Caco-2 (cell line): ENCODE results near the gene SMCO2. TPM values are rescaled to one million over a fixed set of nuclear protein-coding genes. Genes with fewer than 3 reads are reported as not detected.

Source experiments
- BruUV-seq: library from RNA; stranded (reverse); fragments of 400-500 nt; replicated peaks from 2 replicates; lab custom pipeline; 2021; lab: Mats Ljungman, UMichigan
- CTCF ChIA-PET: fragments of 300-600 bp; sonication (Branson Sonifier 250); formaldehyde crosslinking; loops from one replicate; lab custom pipeline; 2022; ENCODE audit warnings: antibody characterized with exemption; lab: Charles Lee
- POLR2A ChIA-PET: fragments of 300-600 bp; sonication (Branson Sonifier 250); formaldehyde crosslinking; loops from one replicate; lab custom pipeline; 2022; ENCODE audit warnings: antibody characterized with exemption; lab: Charles Lee
- DNase-seq, 2 experiments: peaks; one replicate each; pipeline versions ENCODE4 v3.0.0 to v3.0.0-alpha.2; 2020 to 2022
- H3K27me3 ChIP-seq: replicated peaks from 2 replicates; pipeline ENCODE4 v1.6.0; 2011; ENCODE audit warnings: low read length; ENCODE audit not compliant: control insufficient read depth, insufficient read depth
- H3K36me3 ChIP-seq: 2 replicates; pipeline ENCODE4 v1.5.1; 2011; ENCODE audit warnings: low read length; ENCODE audit not compliant: control insufficient read depth, insufficient read depth
- H3K4me1 ChIP-seq: fragments of 250-450 bp; sonication (Bioruptor Pico); 2 replicates; pipeline ENCODE4 v1.5.1; 2020; ENCODE audit warnings: mild to moderate bottlenecking
- H3K4me3 ChIP-seq: 2 replicates; pipeline ENCODE4 v1.5.1; 2011; ENCODE audit warnings: low read depth, mild to moderate bottlenecking, control low read depth, low read length
- H3K9me3 ChIP-seq: fragments of 250-450 bp; sonication (Bioruptor Pico); 2 replicates; pipeline ENCODE4 v1.5.1; 2020; ENCODE audit warnings: mild to moderate bottlenecking, moderate library complexity
- H3K27ac Mint-ChIP-seq: one replicate; pipeline ENCODE4 v1.8.0; 2022; ENCODE audit warnings: mixed read lengths; ENCODE audit not compliant: unreplicated experiment
- H3K27me3 Mint-ChIP-seq: one replicate; pipeline ENCODE4 v1.8.0; 2022; ENCODE audit warnings: mixed read lengths; ENCODE audit not compliant: insufficient read depth, unreplicated experiment
- H3K36me3 Mint-ChIP-seq: one replicate; pipeline ENCODE4 v1.8.0; 2022; ENCODE audit warnings: mild to moderate bottlenecking, mixed read lengths; ENCODE audit not compliant: insufficient read depth, unreplicated experiment
- H3K4me1 Mint-ChIP-seq: one replicate; pipeline ENCODE4 v1.8.0; 2022; ENCODE audit warnings: low read depth, mixed read lengths; ENCODE audit not compliant: unreplicated experiment
- H3K4me3 Mint-ChIP-seq: one replicate; pipeline ENCODE4 v1.8.0; 2022; ENCODE audit warnings: mild to moderate bottlenecking, moderate library complexity, mixed read lengths; ENCODE audit not compliant: unreplicated experiment
- H3K9me3 Mint-ChIP-seq: one replicate; pipeline ENCODE4 v1.8.0; 2022; ENCODE audit warnings: mixed read lengths; ENCODE audit not compliant: unreplicated experiment
- intact Hi-C: fragments of 100-400 bp; cut with micrococcal nuclease; formaldehyde crosslinking; loops from one replicate; pipeline ENCODE4 v1.10.0; 2022; ENCODE audit not compliant: unreplicated experiment
- total RNA-seq: library from RNA; stranded (reverse); gene quantifications from 2 replicates; pipeline ENCODE4 v1.2.3, GENCODE V29; 2022
- TF ChIP-seq, protein P1 (sequence below), 2 experiments: fragments of 200-600 bp in 1 of 2; IDR thresholded peaks; 1 replicate in 1 of 2; 2 replicates in 1 of 2; pipeline versions ENCODE4 v1.5.1 to v1.8.0; 2011 to 2022; ENCODE audit warnings: antibody characterized with exemption in 1 of 2, control low read depth in 1 of 2, inconsistent platforms in 1 of 2, low read depth in 1 of 2, low read length in 1 of 2, mild to moderate bottlenecking in 1 of 2, moderate library complexity in 1 of 2; ENCODE audit not compliant: insufficient read depth in 1 of 2, severe bottlenecking in 1 of 2, unreplicated experiment in 1 of 2

Gene SMCO2
- total RNA-seq, 1 experiment from 2014 or later = 0.93 TPM

- H3K4me3 Mint-ChIP-seq = no peak overlapping the region
- ChIA-PET POLR2A (no interaction called here), CTCF (no interaction called here)
- Histone ChIP-seq H3K27me3 (no peaks in the 10 kb centered on the region), H3K4me1 (peaks cover 19% of the 10 kb centered on the region), H3K36me3 (no peaks in the 10 kb centered on the region), H3K4me3 (no peak overlapping the region), H3K9me3 (no peaks in the 10 kb centered on the region)
- H3K9me3 Mint-ChIP-seq = no peaks in the 10 kb centered on the region
- DNase-seq = no peak
- peaks cover 16% of the 10 kb centered on the region for H3K4me1 Mint-ChIP-seq
- H3K36me3 Mint-ChIP-seq = no peaks in the 10 kb centered on the region
- intact Hi-C loops = no loop called here
- TF ChIP-seq, protein P1, sequence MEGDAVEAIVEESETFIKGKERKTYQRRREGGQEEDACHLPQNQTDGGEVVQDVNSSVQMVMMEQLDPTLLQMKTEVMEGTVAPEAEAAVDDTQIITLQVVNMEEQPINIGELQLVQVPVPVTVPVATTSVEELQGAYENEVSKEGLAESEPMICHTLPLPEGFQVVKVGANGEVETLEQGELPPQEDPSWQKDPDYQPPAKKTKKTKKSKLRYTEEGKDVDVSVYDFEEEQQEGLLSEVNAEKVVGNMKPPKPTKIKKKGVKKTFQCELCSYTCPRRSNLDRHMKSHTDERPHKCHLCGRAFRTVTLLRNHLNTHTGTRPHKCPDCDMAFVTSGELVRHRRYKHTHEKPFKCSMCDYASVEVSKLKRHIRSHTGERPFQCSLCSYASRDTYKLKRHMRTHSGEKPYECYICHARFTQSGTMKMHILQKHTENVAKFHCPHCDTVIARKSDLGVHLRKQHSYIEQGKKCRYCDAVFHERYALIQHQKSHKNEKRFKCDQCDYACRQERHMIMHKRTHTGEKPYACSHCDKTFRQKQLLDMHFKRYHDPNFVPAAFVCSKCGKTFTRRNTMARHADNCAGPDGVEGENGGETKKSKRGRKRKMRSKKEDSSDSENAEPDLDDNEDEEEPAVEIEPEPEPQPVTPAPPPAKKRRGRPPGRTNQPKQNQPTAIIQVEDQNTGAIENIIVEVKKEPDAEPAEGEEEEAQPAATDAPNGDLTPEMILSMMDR (IDR thresholded peaks at IDR 0.05; ENCODE audit: insufficient read depth in 1 of 2, low read depth in 1 of 2, low read length in 1 of 2, severe bottlenecking in 1 of 2, unreplicated experiment in 1 of 2) = no peak
- H3K27me3 Mint-ChIP-seq = no peaks in the 10 kb centered on the region
- no peak overlapping the region for H3K27ac Mint-ChIP-seq
- BruUV-seq = no TSS peak
These were observed 6.9 kb downstream of the SMCO2 start for GRCh38 chr12:27453421-27453820.

DNA sequence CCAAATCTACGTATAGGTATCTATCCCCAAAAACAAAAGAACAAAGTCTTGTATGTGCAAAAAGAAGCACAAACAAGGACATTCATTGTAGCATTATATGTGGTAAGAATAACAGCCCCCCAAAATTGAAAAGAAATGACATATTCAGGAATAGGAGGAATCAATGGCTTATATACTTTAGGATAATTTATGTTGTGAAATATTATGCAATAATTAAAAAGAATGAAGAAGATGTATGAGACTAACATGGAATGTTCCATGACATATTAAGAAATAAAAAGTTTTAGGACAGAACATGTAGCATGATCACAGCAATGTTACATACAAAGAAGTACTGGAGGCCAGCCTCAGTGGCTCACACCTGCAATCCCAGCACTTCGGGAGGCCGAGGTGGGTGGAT lies 9.1 kb downstream of the SMCO2 start:
- intact Hi-C loops = no loop called here
- ChIA-PET CTCF (no interaction called here), POLR2A (no interaction called here)
- no peak overlapping the region for H3K27ac Mint-ChIP-seq
- no peaks in the 10 kb centered on the region for H3K36me3 ChIP-seq
- no peak overlapping the region for H3K4me3 Mint-ChIP-seq
- peaks cover 1% of the 10 kb centered on the region; the same call in 1 of the 2 replicates for H3K27me3 ChIP-seq
- H3K4me1 ChIP-seq = peaks cover 5% of the 10 kb centered on the region; the same call in 1 of the 2 replicates
- H3K4me1 Mint-ChIP-seq = peaks cover 16% of the 10 kb centered on the region
- no TSS peak for BruUV-seq
- no peaks in the 10 kb centered on the region for H3K9me3 Mint-ChIP-seq
- TF ChIP-seq, protein P1 (IDR thresholded peaks at IDR 0.05; ENCODE audit: insufficient read depth in 1 of 2, low read depth in 1 of 2, low read length in 1 of 2, severe bottlenecking in 1 of 2, unreplicated experiment in 1 of 2) = no peak
- DNase-seq = no peak
- H3K36me3 Mint-ChIP-seq = no peaks in the 10 kb centered on the region
- H3K9me3 ChIP-seq = no peaks in the 10 kb centered on the region
- H3K27me3 Mint-ChIP-seq = no peaks in the 10 kb centered on the region
- H3K4me3 ChIP-seq = no peak overlapping the region

DNA sequence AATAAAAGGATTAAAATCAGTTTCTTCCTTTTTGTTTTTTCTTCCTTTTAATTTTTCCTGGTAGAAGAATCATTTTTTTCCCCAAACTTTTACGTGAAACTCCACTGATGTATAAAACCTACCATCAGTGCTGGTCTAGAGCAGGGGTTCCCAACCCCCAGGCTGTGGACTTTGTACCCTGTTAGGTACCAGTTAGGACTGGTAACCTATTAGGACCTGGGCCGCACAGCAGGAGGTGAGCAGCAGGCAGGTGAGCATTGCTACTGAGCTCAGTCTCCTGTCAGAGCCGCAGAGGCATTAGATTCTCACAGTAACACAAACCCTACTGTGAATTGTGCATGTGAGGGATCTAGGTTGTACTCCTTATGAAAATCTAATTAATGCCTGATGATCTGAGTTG lies 10.1 kb downstream of the SMCO2 start:
- no TSS peak for BruUV-seq
- H3K4me1 Mint-ChIP-seq = peaks cover 12% of the 10 kb centered on the region
- no peak overlapping the region for H3K27ac Mint-ChIP-seq
- H3K4me3 Mint-ChIP-seq = no peak overlapping the region
- intact Hi-C loops = no loop called here
- ChIA-PET POLR2A (no interaction called here), CTCF (no interaction called here)
- DNase-seq = peak; percentile 42 to 61
- no peaks in the 10 kb centered on the region for H3K9me3 ChIP-seq
- H3K9me3 Mint-ChIP-seq = no peaks in the 10 kb centered on the region
- H3K27me3 ChIP-seq = peaks cover 1% of the 10 kb centered on the region; the same call in 1 of the 2 replicates
- TF ChIP-seq, protein P1 (IDR thresholded peaks at IDR 0.05; ENCODE audit: insufficient read depth in 1 of 2, low read depth in 1 of 2, low read length in 1 of 2, severe bottlenecking in 1 of 2, unreplicated experiment in 1 of 2) = no peak
- peaks cover 5% of the 10 kb centered on the region; the same call in 1 of the 2 replicates for H3K4me1 ChIP-seq
- H3K36me3 ChIP-seq = no peaks in the 10 kb centered on the region
- no peak overlapping the region for H3K4me3 ChIP-seq
- no peaks in the 10 kb centered on the region for H3K36me3 Mint-ChIP-seq
- H3K27me3 Mint-ChIP-seq = no peaks in the 10 kb centered on the region
